ENCODE data around the gene PRAME. TPM values are rescaled to one million over a fixed set of nuclear protein-coding genes. Genes with fewer than 3 reads are reported as not detected.

Gene PRAME
- total RNA-seq, 1 donor from 2014 or later = not detected

DNA sequence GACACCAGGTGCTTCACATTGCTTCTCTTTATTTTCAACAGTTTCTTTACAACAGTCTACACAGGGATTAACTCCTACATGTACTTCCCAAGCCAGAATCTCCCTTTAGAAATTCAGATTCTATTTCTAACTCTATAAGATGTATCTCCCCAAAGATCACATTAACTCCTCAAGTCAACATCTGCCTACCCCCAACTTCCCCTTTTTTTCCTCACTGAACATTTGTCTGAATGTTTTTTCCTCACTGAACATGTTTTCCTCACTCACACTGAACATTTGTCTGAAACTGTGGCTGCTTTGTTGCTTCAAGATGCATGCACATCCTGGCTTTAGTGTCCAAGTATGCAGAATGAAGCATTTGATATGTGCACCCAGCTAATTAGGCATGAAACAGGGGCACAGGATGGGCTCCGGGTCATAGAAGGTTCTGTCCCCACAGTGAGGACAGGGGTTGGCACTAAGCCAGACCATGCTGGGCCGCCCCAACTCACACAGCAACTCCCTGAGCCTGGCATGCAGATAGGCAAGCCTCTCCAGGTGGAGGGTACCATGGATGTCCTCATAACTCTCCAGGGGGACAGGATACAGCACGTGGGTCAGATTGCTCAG, 11.3 kb downstream of the PRAME start:
- H3K4me1 Mint-ChIP-seq (ENCODE audit: low read depth) = no peaks in the 10 kb centered on the region
- no peak for DNase-seq (ENCODE audit: low spot score, unreplicated experiment)
- H3K36me3 Mint-ChIP-seq (ENCODE audit: insufficient read depth) = no peaks in the 10 kb centered on the region
- no peaks in the 10 kb centered on the region for H3K9me3 Mint-ChIP-seq (ENCODE audit: low read depth)
- TF ChIP-seq, protein P1, sequence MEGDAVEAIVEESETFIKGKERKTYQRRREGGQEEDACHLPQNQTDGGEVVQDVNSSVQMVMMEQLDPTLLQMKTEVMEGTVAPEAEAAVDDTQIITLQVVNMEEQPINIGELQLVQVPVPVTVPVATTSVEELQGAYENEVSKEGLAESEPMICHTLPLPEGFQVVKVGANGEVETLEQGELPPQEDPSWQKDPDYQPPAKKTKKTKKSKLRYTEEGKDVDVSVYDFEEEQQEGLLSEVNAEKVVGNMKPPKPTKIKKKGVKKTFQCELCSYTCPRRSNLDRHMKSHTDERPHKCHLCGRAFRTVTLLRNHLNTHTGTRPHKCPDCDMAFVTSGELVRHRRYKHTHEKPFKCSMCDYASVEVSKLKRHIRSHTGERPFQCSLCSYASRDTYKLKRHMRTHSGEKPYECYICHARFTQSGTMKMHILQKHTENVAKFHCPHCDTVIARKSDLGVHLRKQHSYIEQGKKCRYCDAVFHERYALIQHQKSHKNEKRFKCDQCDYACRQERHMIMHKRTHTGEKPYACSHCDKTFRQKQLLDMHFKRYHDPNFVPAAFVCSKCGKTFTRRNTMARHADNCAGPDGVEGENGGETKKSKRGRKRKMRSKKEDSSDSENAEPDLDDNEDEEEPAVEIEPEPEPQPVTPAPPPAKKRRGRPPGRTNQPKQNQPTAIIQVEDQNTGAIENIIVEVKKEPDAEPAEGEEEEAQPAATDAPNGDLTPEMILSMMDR (IDR thresholded peaks at IDR 0.05; ENCODE audit: unreplicated experiment) = no peak
- H3K27me3 Mint-ChIP-seq = peaks cover 59% of the 10 kb centered on the region
- no peak overlapping the region for H3K4me3 Mint-ChIP-seq (ENCODE audit: low read depth)
- no peak overlapping the region for H3K27ac Mint-ChIP-seq

DNA sequence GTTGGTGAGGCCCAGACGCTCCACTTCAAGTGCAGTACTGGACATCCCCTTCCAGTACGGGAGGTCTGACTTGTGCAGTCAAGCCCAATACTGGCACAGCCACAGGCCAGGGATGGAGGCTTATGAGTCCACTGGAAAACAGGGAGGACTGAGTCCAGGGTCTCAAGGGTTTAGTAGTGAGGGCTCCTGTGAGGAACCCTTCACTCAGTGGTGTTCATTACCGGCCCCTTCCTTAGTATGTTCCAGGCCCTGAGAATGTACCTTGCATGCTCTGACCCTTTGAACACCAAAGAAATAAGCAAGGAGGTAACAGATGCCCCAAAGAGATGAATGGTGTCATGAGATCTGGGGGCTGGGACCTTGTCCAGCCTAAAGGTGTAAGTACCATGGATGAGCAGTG, 11.8 kb downstream of the PRAME start:
- Mint-ChIP-seq H3K27ac (no peak overlapping the region), H3K9me3 (ENCODE audit: low read depth) (no peaks in the 10 kb centered on the region), H3K36me3 (ENCODE audit: insufficient read depth) (no peaks in the 10 kb centered on the region), H3K27me3 (peaks cover 62% of the 10 kb centered on the region), H3K4me1 (ENCODE audit: low read depth) (no peaks in the 10 kb centered on the region), H3K4me3 (ENCODE audit: low read depth) (no peak overlapping the region)
- DNase-seq (ENCODE audit: low spot score, unreplicated experiment) = no peak
- TF ChIP-seq, protein P1 (IDR thresholded peaks at IDR 0.05; ENCODE audit: unreplicated experiment) = no peak

DNA sequence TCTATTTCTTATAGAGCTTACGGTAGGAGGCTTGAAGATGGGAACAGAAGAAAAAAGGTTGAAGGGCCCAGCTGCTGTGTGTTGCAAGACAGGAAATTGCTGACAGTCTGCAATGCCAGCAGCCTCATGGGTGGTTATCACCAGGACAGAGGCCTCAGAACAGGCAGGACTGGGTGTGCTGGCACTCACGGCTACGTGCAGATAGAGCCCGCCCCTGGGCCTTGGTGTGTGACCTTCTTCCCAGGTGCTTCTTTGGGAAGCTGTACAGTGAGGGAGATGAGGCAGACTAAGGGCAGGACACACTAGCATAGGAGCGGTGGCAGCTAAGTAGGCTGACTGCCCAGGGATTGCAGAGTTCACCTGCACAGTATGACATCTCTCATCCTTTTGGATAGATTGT, 12.6 kb downstream of the PRAME start:
- H3K27me3 Mint-ChIP-seq = peaks cover 67% of the 10 kb centered on the region
- DNase-seq (ENCODE audit: low spot score, unreplicated experiment) = no peak

DNA sequence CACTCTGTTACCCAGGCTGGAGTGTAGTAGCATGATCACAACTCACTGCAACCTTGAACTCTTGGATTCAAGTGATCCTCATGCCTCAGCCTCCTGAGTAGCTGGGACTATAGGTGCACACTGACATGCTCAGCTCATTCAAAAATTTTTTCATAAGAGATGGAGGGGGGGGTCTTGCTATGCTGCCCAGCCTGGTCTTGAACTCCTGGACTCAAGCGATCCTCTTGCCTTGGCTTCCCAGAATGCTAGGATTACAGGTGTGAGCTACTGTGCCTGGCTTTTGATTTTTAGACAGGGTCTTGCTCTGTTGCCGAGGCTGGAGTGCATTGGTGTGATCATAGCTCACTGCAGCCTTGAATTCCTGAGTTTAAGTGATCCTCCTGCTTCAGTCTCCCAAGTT, 14.0 kb downstream of the PRAME start:
- peaks cover 61% of the 10 kb centered on the region for H3K27me3 Mint-ChIP-seq
- no peaks in the 10 kb centered on the region for H3K36me3 Mint-ChIP-seq (ENCODE audit: insufficient read depth)
- H3K9me3 Mint-ChIP-seq (ENCODE audit: low read depth) = no peaks in the 10 kb centered on the region
- no peaks in the 10 kb centered on the region for H3K4me1 Mint-ChIP-seq (ENCODE audit: low read depth)
- H3K27ac Mint-ChIP-seq = no peak overlapping the region
- H3K4me3 Mint-ChIP-seq (ENCODE audit: low read depth) = no peak overlapping the region
- no peak for DNase-seq (ENCODE audit: low spot score, unreplicated experiment)
- TF ChIP-seq, protein P1 (IDR thresholded peaks at IDR 0.05; ENCODE audit: unreplicated experiment) = no peak

More for the DNA sequence above, 12.6 kb downstream of the PRAME start:
- Mint-ChIP-seq H3K9me3 (ENCODE audit: low read depth) (no peaks in the 10 kb centered on the region), H3K4me3 (ENCODE audit: low read depth) (no peak overlapping the region), H3K36me3 (ENCODE audit: insufficient read depth) (no peaks in the 10 kb centered on the region), H3K4me1 (ENCODE audit: low read depth) (no peaks in the 10 kb centered on the region), H3K27ac (no peak overlapping the region)
- TF ChIP-seq, protein P1 (IDR thresholded peaks at IDR 0.05; ENCODE audit: unreplicated experiment) = no peak

DNA sequence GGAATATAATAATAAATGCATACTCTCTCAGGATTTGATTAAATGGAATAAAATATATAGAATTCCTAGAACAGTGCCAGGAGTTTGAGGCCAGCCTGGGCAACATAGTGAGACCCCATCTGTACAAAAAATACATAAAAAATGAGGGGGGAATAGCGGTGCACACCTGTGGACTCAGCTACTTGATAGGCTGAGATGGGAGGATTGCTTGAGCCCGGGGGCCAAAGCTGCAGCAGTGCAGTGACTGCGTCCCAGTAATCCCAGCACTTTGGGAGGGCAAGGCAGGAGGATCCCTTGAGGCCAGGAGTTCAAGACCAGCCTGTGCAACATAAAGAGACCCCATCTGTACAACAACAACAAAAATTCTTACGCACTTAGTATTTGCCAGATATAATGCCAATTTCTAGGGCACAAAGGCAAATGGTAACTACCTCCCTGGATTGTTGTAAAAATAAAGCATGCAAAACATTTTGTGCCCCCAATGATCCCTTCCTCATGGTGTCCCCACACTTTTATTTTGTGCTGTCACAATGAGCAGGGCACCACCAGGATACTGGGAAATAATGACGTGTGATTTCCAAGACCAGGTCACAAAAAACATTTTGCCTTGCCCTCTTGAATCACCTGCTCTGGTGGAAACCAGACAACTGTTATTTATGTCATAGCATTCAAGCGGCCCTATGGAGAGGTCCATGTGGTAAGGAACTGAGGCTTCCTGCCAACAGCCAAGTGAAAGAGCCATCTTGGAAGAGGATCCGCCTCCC, 20.7 kb downstream of the PRAME start:
- no peaks in the 10 kb centered on the region for H3K9me3 Mint-ChIP-seq (ENCODE audit: low read depth)
- no peaks in the 10 kb centered on the region for H3K36me3 Mint-ChIP-seq (ENCODE audit: insufficient read depth)
- H3K4me1 Mint-ChIP-seq (ENCODE audit: low read depth) = no peaks in the 10 kb centered on the region
- no peak overlapping the region for H3K4me3 Mint-ChIP-seq (ENCODE audit: low read depth)
- TF ChIP-seq, protein P1 (IDR thresholded peaks at IDR 0.05; ENCODE audit: unreplicated experiment) = no peak
- H3K27me3 Mint-ChIP-seq = peaks cover 60% of the 10 kb centered on the region
- DNase-seq (ENCODE audit: low spot score, unreplicated experiment) = no peak
- H3K27ac Mint-ChIP-seq = no peak overlapping the region

Data from progenitor cell of endocrine pancreas (in vitro differentiated cells).